KG1 (cell line): ENCODE measurements around the gene GPHN.

ENCODE experiments used
- DNase-seq: peaks from one replicate; lab custom pipeline; 2025; lab: John Stamatoyannopoulos, UW

The GPHN gene

GRCh38 chr14:67167420-67168109 lies 659.6 kb downstream of the GPHN start:
- no peak for DNase-seq

- DNase-seq: no peak
Observed at GRCh38 chr14:67168110-67168441, 660.1 kb downstream of the GPHN start.

GRCh38 chr14:67170660-67171059 lies 662.7 kb downstream of the GPHN start:
- DNase-seq: no peak

- DNase-seq: no peak
Observed at GRCh38 chr14:67172056-67172455, 664.1 kb downstream of the GPHN start.

- DNase-seq: no peak
Observed at GRCh38 chr14:67172520-67172919, 664.6 kb downstream of the GPHN start.

GRCh38 chr14:67173719-67174118 lies 665.8 kb downstream of the GPHN start:
- no peak for DNase-seq

- DNase-seq: no peak
Observed at GRCh38 chr14:67186172-67186768, 678.3 kb downstream of the GPHN start.

GRCh38 chr14:67186789-67187584 lies 679.0 kb downstream of the GPHN start:
- DNase-seq: no peak

GRCh38 chr14:67187826-67188225 lies 679.9 kb downstream of the GPHN start:
- DNase-seq: no peak

- no peak for DNase-seq
Observed at GRCh38 chr14:67188326-67188725, 680.4 kb downstream of the GPHN start.

GRCh38 chr14:67191768-67192290 lies 683.9 kb downstream of the GPHN start:
- DNase-seq: no peak

- no peak for DNase-seq
Observed at GRCh38 chr14:67192366-67192765, 684.4 kb downstream of the GPHN start.

GRCh38 chr14:67195279-67195678 lies 687.3 kb downstream of the GPHN start:
- DNase-seq: no peak

GRCh38 chr14:67199016-67199415 lies 691.1 kb downstream of the GPHN start:
- no peak for DNase-seq

- DNase-seq: no peak
Observed at GRCh38 chr14:67207810-67208209, 699.9 kb downstream of the GPHN start.

- DNase-seq: no peak
Observed at GRCh38 chr14:67218126-67218525, 710.2 kb downstream of the GPHN start.

- DNase-seq: no peak
Observed at GRCh38 chr14:67221248-67221981, 713.5 kb downstream of the GPHN start.

GRCh38 chr14:67221982-67222328 lies 714.0 kb downstream of the GPHN start:
- DNase-seq: no peak

GRCh38 chr14:67225523-67225922 lies 717.6 kb downstream of the GPHN start:
- no peak for DNase-seq

- no peak for DNase-seq
Observed at GRCh38 chr14:67228325-67228984, 720.5 kb downstream of the GPHN start.
